Heart right ventricle (tissue), 16 donors: ENCODE data around the gene CADM1. TPM values are rescaled to one million over a fixed set of nuclear protein-coding genes. Genes with fewer than 3 reads are reported as not detected.
"Not testable (repeated sequence)": the region's sequence is repeated elsewhere in the genome, so short reads cannot be mapped to it uniquely, and the experiment has no call there.

Experiments
- ATAC-seq, 8 donors: fragments of 200-7000 bp; cut with Tn5 transposase; one replicate each; pipeline ENCODE4 v1.9.1; 2020; ENCODE audit warnings: mild to moderate bottlenecking in 8 of 8, moderate library complexity in 8 of 8, moderate number of reproducible peaks in 1 of 8
- DNase-seq, 2 donors: peaks; one replicate each; pipeline ENCODE4 v3.0.0-alpha.2; 2020
- H3K27ac ChIP-seq, 10 donors: fragments of 200-600 bp; sonication (generic) in 2 of 10; one replicate each; pipeline versions ENCODE4 v1.5.0 to v1.8.0; 2020 to 2022; ENCODE audit warnings: mild to moderate bottlenecking in 3 of 10
- H3K27me3 ChIP-seq, 7 donors: fragments of 200-600 bp; one replicate each; pipeline ENCODE4 v1.8.0; 2021 to 2022; ENCODE audit warnings: mild to moderate bottlenecking in 2 of 7
- H3K36me3 ChIP-seq, 9 donors: fragments of 200-600 bp; sonication (generic) in 1 of 9; one replicate each; pipeline versions ENCODE4 v1.5.0 to v1.8.0; 2020 to 2022; ENCODE audit warnings: mild to moderate bottlenecking in 2 of 9
- H3K4me1 ChIP-seq, 9 donors: fragments of 200-600 bp; sonication (generic) in 1 of 9; one replicate each; pipeline versions ENCODE4 v1.5.0 to v1.8.0; 2020 to 2022; ENCODE audit warnings: mild to moderate bottlenecking in 4 of 9
- H3K4me3 ChIP-seq, 10 donors: fragments of 200-600 bp; sonication (generic) in 2 of 10; one replicate each; pipeline versions ENCODE4 v1.5.0 to v1.8.0; 2020 to 2022; ENCODE audit warnings: mild to moderate bottlenecking in 7 of 10, moderate library complexity in 2 of 10
- H3K9me3 ChIP-seq, 11 donors: fragments of 200-600 bp in 10 of 11; sonication (generic) in 2 of 11; one replicate each; pipeline versions ENCODE4 v1.5.0 to v1.8.0; 2013 to 2022; ENCODE audit warnings: mild to moderate bottlenecking in 2 of 11, control low read depth in 1 of 11, moderate library complexity in 1 of 11
- WGBS, 2 donors: extraction: QIAGEN DNeasy Blood & Tissue Kit; methylation state at CpG; one replicate each; pipeline ENCODE4 v1.1.7; 2013; ENCODE audit warnings: inconsistent platforms in 1 of 2; 5-methylcytosine and 5-hydroxymethylcytosine counted together
- intact Hi-C, 10 donors: fragments of 100-400 bp; cut with DNase I; formaldehyde crosslinking; loops; one replicate each; pipeline versions ENCODE4 v1.11.1 to v1.14.2; 2022
- polyA plus RNA-seq, 2 donors: library from polyadenylated mRNA; stranded (reverse); fragments of 200-250 nt; gene quantifications; one replicate each; pipeline ENCODE4 v1.2.3, GENCODE V29; 2013
- total RNA-seq, 10 donors: library from RNA; stranded (reverse); fragmentation: NEBNext Ultra II Directional in 3 of 10; extraction: Animal tissue kit (Norgen Biotek cat#: 25700) in 3 of 10; gene quantifications; one replicate each; pipeline versions ENCODE4 v1.2.1 to v1.2.4, GENCODE V29; 2021 to 2023
- TF ChIP-seq, protein P1 (sequence below), 9 donors: fragments of 200-600 bp; sonication (generic) in 2 of 9; IDR thresholded peaks; one replicate each; pipeline versions ENCODE4 v1.5.0 to v1.8.0; 2021 to 2022; ENCODE audit warnings: antibody characterized with exemption in 9 of 9, mild to moderate bottlenecking in 5 of 9, moderate library complexity in 1 of 9
- donor health status: Arrhythmogenic right ventricular cardiomyopathy.
- donor health status: ischemic (EF 13 %, LVEDD 7.1; RV severe dilation, severe dysfunction).
- donor health status: healthy with polysubstance abuse.
- donor health status: DM: no; HTN: yes; CAD: no.
- donor health status: DM: no; HTN: no; CAD: no.
- donor health status: ischemic (EF 25% LVEDD 6.9; RV normal size, moderate dysfunction).
- donor health status: ischemic (EF 25% LVEDD 5.7; RV mildly dilated, moderate dysfunction).
- donor health status: healthy.
- donor health status: DM: yes; HTN: yes; CAD: no.
- donor health status: Ischemic cardiomyopathy.
- donor health status: ischemic (EF 35%, LVEDD 5.7; RV mildly dilated, moderate dysfunction).
- donor health status: nonischemic (EF 11% LVEDD 7.7; RV severe dilation, severe dysfunction).
- donor health status: DM: yes; HTN: yes; CAD: no.
- donor health status: PGD.
- donor health status: ischemic (EF 29% LVEDD 5.4; RV normal size, mild dysfunction).
- donor health status: nonischemic (EF 23%, LVEDD 6.1; RV moderate dilation, normal function).

Gene CADM1
- total and polyA plus RNA-seq, 12 donors, result 10.2 to 83.0 (median 41.4) TPM

DNA sequence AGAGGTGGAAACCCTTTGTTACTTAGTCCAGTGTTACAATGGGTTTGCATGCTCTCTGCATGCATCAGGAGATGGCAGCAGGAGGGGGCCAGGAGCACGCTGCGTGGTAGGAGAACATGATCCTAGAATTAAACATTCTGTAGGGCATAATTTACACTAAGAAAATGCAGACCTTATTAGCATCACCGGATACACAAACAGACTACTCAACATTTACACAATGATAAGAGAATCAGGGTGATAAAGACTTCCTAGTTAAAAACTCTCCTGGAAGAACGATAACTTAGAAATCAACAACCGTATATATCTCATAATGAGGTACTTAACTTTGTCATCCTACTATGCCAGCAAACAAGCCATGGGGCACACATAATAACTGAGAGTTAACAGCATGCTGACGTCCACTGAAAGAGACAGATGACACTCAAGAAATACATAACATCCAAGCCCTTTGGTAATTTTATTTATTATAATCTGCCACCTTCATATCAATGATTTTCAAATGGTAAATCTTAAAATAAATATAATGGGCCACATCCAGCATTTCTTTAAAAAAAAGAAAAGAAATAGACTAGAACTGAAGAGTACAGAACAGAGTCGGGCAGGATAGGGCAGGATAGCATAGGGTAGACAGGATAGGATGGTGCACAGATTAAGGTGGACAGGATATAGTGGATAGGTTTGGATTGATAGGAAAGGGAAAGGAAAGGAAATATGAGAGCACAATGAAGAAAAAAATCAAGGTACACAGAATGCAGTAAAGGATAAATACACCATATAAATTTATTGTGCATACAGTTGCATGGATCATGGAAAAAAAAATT, 27.5 kb downstream of the CADM1 start:
- intact Hi-C loops, result no loop called here
- DNase-seq, result no peak
- no peak overlapping the region for H3K27ac ChIP-seq
- 27 to 36% methylated on average over 7 of the region's 7 CpGs for WGBS, 2 donors
- no peaks in the 10 kb centered on the region for H3K36me3 ChIP-seq
- H3K27me3 ChIP-seq, result no peaks in the 10 kb centered on the region
- H3K4me3 ChIP-seq, result no peak overlapping the region
- no peak for ATAC-seq
- TF ChIP-seq, protein P1, sequence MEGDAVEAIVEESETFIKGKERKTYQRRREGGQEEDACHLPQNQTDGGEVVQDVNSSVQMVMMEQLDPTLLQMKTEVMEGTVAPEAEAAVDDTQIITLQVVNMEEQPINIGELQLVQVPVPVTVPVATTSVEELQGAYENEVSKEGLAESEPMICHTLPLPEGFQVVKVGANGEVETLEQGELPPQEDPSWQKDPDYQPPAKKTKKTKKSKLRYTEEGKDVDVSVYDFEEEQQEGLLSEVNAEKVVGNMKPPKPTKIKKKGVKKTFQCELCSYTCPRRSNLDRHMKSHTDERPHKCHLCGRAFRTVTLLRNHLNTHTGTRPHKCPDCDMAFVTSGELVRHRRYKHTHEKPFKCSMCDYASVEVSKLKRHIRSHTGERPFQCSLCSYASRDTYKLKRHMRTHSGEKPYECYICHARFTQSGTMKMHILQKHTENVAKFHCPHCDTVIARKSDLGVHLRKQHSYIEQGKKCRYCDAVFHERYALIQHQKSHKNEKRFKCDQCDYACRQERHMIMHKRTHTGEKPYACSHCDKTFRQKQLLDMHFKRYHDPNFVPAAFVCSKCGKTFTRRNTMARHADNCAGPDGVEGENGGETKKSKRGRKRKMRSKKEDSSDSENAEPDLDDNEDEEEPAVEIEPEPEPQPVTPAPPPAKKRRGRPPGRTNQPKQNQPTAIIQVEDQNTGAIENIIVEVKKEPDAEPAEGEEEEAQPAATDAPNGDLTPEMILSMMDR (IDR thresholded peaks at IDR 0.05), result no peak
- H3K4me1 ChIP-seq, result no peaks in the 10 kb centered on the region
- no peaks in the 10 kb centered on the region for H3K9me3 ChIP-seq

DNA sequence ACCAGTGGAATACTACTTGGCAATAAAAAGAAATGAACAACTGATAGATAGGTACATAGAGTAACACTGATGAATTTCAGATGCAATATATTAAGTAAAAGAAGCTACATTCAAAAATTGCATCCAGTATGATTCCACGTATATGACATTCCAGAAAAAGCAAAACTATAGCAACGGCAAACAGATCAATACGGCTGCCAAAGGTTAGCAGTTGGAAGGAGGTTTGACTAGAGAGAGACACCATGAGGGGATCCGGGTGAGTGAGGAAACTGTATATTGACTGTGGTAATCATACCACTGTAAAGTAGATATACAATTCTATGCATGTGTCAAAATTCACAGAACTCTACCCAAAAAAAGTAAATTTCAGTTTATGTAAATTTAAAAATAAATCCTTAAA, 28.7 kb downstream of the CADM1 start:
- intact Hi-C loops, result no loop called here
- Histone ChIP-seq H3K27me3 (no peaks in the 10 kb centered on the region), H3K36me3 (no peaks in the 10 kb centered on the region), H3K27ac (no peak overlapping the region), H3K4me1 (peaks cover 0 to 3% (median 0%) of the 10 kb centered on the region in 9 donors), H3K9me3 (no peaks in the 10 kb centered on the region), H3K4me3 (no peak overlapping the region)
- ATAC-seq (no peak), DNase-seq (no peak)
- TF ChIP-seq, protein P1 (IDR thresholded peaks at IDR 0.05), result no peak
- WGBS, 2 donors, result 92 to 94% methylated on average over 4 of the region's 4 CpGs

DNA sequence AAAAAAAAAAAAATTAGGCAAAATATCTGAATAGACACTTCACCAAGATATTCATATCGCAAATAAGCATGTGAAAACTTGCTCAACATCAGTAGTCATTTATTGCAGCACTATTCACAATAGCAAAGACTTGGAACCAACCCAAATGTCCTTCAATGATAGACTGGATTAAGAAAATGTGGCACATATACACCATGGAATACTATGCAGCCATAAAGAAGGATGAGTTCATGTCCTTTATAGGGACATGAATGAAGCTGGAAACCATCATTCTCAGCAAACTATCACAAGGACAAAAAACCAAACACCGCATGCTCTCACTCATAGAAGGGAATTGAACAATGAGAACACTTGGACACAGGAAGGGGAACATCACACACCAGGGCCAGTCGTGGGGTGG, 29.9 kb downstream of the CADM1 start:
- H3K4me3 ChIP-seq, ATAC-seq, H3K27me3 ChIP-seq, DNase-seq, H3K27ac ChIP-seq, intact Hi-C loops, H3K36me3 ChIP-seq, H3K9me3 ChIP-seq: not testable (repeated sequence)
- H3K4me1 ChIP-seq, result peaks cover 0 to 11% (median 0%) of the 10 kb centered on the region in 9 donors
- WGBS, 2 donors, result 86 to 93% methylated on average over 3 of the region's 3 CpGs

GRCh38 chr11:115473167-115473566, 31.0 kb downstream of the CADM1 start:
- intact Hi-C loops, result no loop called here
- 94 to 96% methylated on average over 8 of the region's 8 CpGs for WGBS, 2 donors
- TF ChIP-seq, protein P1 (IDR thresholded peaks at IDR 0.05), result no peak

DNA sequence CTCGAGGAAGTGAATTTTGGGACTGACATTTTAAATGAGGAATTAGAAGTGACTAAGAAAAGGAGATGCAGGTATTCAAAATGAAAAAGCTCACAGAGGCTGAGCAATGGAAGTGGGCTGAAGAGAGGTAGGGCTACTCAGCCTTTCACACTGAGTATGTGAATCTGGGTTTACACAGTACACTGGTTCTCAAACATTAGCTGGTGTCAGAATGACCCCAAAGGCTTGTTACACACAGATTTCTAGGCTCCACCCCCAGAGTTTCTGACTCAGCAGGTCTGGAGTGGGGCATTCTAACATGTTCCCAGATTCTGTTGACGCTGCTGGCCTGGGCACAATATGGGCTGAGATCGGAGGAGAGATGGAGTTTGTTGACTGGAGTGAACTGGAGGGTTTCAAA, 32.8 kb downstream of the CADM1 start:
- no peaks in the 10 kb centered on the region for H3K36me3 ChIP-seq
- DNase-seq (no peak), ATAC-seq (no peak)
- no peaks in the 10 kb centered on the region for H3K27me3 ChIP-seq
- no peak overlapping the region for H3K4me3 ChIP-seq
- 81 to 83% methylated on average over 3 of the region's 3 CpGs for WGBS, 2 donors
- TF ChIP-seq, protein P1 (IDR thresholded peaks at IDR 0.05), result no peak
- H3K27ac ChIP-seq, result no peak overlapping the region
- H3K9me3 ChIP-seq, result no peaks in the 10 kb centered on the region
- H3K4me1 ChIP-seq, result peaks cover 0 to 11% (median 0%) of the 10 kb centered on the region in 9 donors
- intact Hi-C loops, result no loop called here

More at GRCh38 chr11:115473167-115473566, 31.0 kb downstream of the CADM1 start:
- H3K4me3 ChIP-seq, result no peak overlapping the region
- no peak overlapping the region for H3K27ac ChIP-seq
- H3K4me1 ChIP-seq, result peaks cover 0 to 11% (median 0%) of the 10 kb centered on the region in 9 donors
- DNase-seq (no peak), ATAC-seq (no peak)
- no peaks in the 10 kb centered on the region for H3K27me3 ChIP-seq
- no peaks in the 10 kb centered on the region for H3K36me3 ChIP-seq
- no peaks in the 10 kb centered on the region for H3K9me3 ChIP-seq
